Liver (tissue), 9 donors: Measurements from ENCODE around the gene TNFRSF8. TPM values are rescaled to one million over a fixed set of nuclear protein-coding genes. Genes with fewer than 3 reads are reported as not detected.

Source experiments
- DNase-seq: peaks from one replicate; pipeline ENCODE4 v3.0.0-alpha.2; 2017; ENCODE audit warnings: low spot score
- H3K27ac ChIP-seq, 2 donors: one replicate each; pipeline ENCODE4 v1.7.0; 2013; ENCODE audit warnings: inconsistent platforms in 2 of 2, low read length in 2 of 2, control low read depth in 1 of 2, low read depth in 1 of 2, mild to moderate bottlenecking in 1 of 2
- H3K27me3 ChIP-seq, 4 donors: one replicate each; pipeline versions ENCODE4 v1.6.1 to v1.7.0; 2013; ENCODE audit warnings: low read length in 3 of 4, inconsistent platforms in 1 of 4, mild to moderate bottlenecking in 1 of 4, moderate library complexity in 1 of 4; ENCODE audit not compliant: control insufficient read depth in 4 of 4, insufficient read depth in 4 of 4
- H3K36me3 ChIP-seq, 4 donors: one replicate each; pipeline versions ENCODE4 v1.6.1 to v1.7.0; 2013; ENCODE audit warnings: low read length in 3 of 4, mild to moderate bottlenecking in 3 of 4, low read depth in 1 of 4, moderate library complexity in 1 of 4; ENCODE audit not compliant: control insufficient read depth in 4 of 4, insufficient read depth in 3 of 4
- H3K4me1 ChIP-seq, 4 donors: one replicate each; pipeline versions ENCODE4 v1.6.1 to v1.7.0; 2013; ENCODE audit warnings: low read length in 3 of 4, mild to moderate bottlenecking in 3 of 4, moderate library complexity in 1 of 4; ENCODE audit not compliant: control insufficient read depth in 4 of 4, insufficient read depth in 4 of 4
- H3K4me3 ChIP-seq, 3 donors: one replicate each; pipeline versions ENCODE4 v1.6.1 to v1.7.0; 2013; ENCODE audit warnings: low read length in 3 of 3, control low read depth in 1 of 3, low read depth in 1 of 3, mild to moderate bottlenecking in 1 of 3
- H3K9ac ChIP-seq, 2 donors: one replicate each; pipeline ENCODE4 v1.7.0; 2013; ENCODE audit warnings: low read length in 2 of 2, mild to moderate bottlenecking in 2 of 2, moderate library complexity in 2 of 2, control low read depth in 1 of 2, low read depth in 1 of 2
- H3K9me3 ChIP-seq, 4 donors: one replicate each; pipeline versions ENCODE4 v1.6.1 to v1.7.0; 2013; ENCODE audit warnings: low read length in 3 of 4; ENCODE audit not compliant: control insufficient read depth in 4 of 4
- ATF3 ChIP-seq: IDR thresholded peaks from 2 replicates; pipeline ENCODE4 v1.6.1; 2016; ENCODE audit warnings: antibody characterized with exemption
- EGR1 ChIP-seq, 2 donors: IDR thresholded peaks; 2 replicates each; pipeline ENCODE4 v1.6.1; 2016 to 2018; ENCODE audit warnings: antibody characterized with exemption in 2 of 2, low read depth in 2 of 2
- FOXA1 ChIP-seq: IDR thresholded peaks from 2 replicates; pipeline ENCODE4 v1.6.1; 2016; ENCODE audit warnings: antibody characterized with exemption
- GABPA ChIP-seq, 2 donors: IDR thresholded peaks in 1 of 2; conservative IDR thresholded peaks in 1 of 2; 2 replicates each; pipeline ENCODE4 v1.6.1; 2016; ENCODE audit warnings: antibody characterized with exemption in 2 of 2, mild to moderate bottlenecking in 1 of 2, moderate library complexity in 1 of 2
- HNF4A ChIP-seq, 2 donors: conservative IDR thresholded peaks; 2 replicates each; pipeline ENCODE4 v1.6.1; 2016; ENCODE audit warnings: antibody characterized with exemption in 2 of 2, mild to moderate bottlenecking in 2 of 2
- HNF4G ChIP-seq: IDR thresholded peaks from 2 replicates; pipeline ENCODE4 v1.6.1; 2016; ENCODE audit warnings: antibody characterized with exemption
- JUND ChIP-seq, 2 donors: IDR thresholded peaks; 2 replicates each; pipeline ENCODE4 v1.6.1; 2016; ENCODE audit warnings: antibody characterized with exemption in 2 of 2
- REST ChIP-seq: IDR thresholded peaks from 2 replicates; pipeline ENCODE4 v1.6.1; 2016; ENCODE audit warnings: antibody characterized with exemption, mild to moderate bottlenecking
- RXRA ChIP-seq, 2 donors: IDR thresholded peaks; 2 replicates each; pipeline ENCODE4 v1.6.1; 2017 to 2018; ENCODE audit warnings: antibody characterized with exemption in 2 of 2, mild to moderate bottlenecking in 1 of 2
- SP1 ChIP-seq: IDR thresholded peaks from 2 replicates; pipeline ENCODE4 v1.6.1; 2018; ENCODE audit warnings: antibody characterized with exemption, mild to moderate bottlenecking
- TAF1 ChIP-seq: conservative IDR thresholded peaks from 2 replicates; pipeline ENCODE4 v1.6.1; 2016; ENCODE audit warnings: antibody characterized with exemption, mild to moderate bottlenecking
- WGBS: extraction: QIAGEN DNeasy Blood & Tissue Kit; methylation state at CpG from one replicate; pipeline ENCODE4 v1.1.7; 2013; 5-methylcytosine and 5-hydroxymethylcytosine counted together
- polyA plus RNA-seq, 2 donors: library from polyadenylated mRNA; stranded (reverse) in 1 of 2; unstranded in 1 of 2; fragments of 200-250 nt in 1 of 2; fragments of >200 nt in 1 of 2; fragmentation: Nextera tagmentation in 1 of 2; extraction: Ambion mirVana in 1 of 2; gene quantifications; one replicate each; pipeline versions ENCODE4 v1.2.1 to v1.2.3, GENCODE V29; 2013 to 2015
- total RNA-seq, 2 donors: library from RNA; depleted of rRNA; stranded (reverse); fragments of >200 nt; gene quantifications; one replicate each; pipeline ENCODE4 v1.2.3, GENCODE V29; 2014
- TF ChIP-seq, protein P1 (sequence below): fragments of 150-350 bp; IDR thresholded peaks from 2 replicates; pipeline ENCODE4 v1.5.1; 2017; ENCODE audit warnings: improper control_type of control experiment, low read depth, low read length; ENCODE audit not compliant: missing input control
- TF ChIP-seq, protein P2 (sequence below): IDR thresholded peaks from 2 replicates; pipeline ENCODE4 v1.6.1; 2016; ENCODE audit warnings: antibody characterized with exemption
- donor health status: healthy.
- donor health status: healthy.
- donor health status: healthy.
- donor health status: healthy.
- donor health status: healthy.

TNFRSF8 gene
- total and polyA plus RNA-seq, 4 donors: 0.08 to 0.19 (median 0.12) TPM

DNA sequence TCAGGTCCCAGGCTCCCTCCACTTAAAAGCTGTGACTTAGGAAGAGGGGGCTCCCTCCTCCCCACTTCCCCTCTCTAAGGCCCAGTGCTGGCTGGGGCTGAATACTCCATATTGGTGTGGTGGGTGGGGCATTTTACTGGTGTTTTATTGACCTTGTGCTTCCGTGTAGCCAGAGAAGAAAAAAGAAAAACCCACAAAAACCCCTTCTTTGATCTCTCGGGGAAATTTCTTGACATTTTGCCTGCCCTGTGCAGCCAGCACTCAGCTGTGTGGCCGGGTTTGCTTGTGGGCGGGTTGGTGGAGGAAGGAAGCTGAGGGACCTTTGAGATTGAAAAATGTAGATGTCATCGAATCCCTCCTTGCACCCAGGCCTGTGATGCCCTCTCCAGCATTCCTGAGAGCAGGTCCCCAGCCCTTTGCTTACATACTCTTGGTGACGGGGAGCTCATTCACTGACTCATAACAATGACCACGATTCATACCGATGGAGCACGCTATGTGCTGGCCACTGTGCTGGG lies 24.8 kb downstream of the TNFRSF8 start (continued):
- no peak for TF ChIP-seq REST
- TF ChIP-seq HNF4G: no peak
- no peak for TF ChIP-seq GABPA (IDR thresholded peaks at IDR 0.05 in 1 of 2, conservative IDR thresholded peaks at IDR 0.05 in 1 of 2)
- no peak for TF ChIP-seq EGR1 (IDR thresholded peaks at IDR 0.05; ENCODE audit: low read depth in 2 of 2)
- TF ChIP-seq SP1: no peak

- Histone ChIP-seq H3K4me3 (no peak overlapping the region), H3K4me1 (no peaks in the 10 kb centered on the region), H3K9me3 (no peaks in the 10 kb centered on the region), H3K27me3 (no peaks in the 10 kb centered on the region), H3K9ac (no peak overlapping the region), H3K27ac (no peak overlapping the region), H3K36me3 (no peaks in the 10 kb centered on the region)
- DNase-seq: no peak
- TF ChIP-seq JUND (IDR thresholded peaks at IDR 0.05) (no peak), FOXA1 (no peak), GABPA (IDR thresholded peaks at IDR 0.05 in 1 of 2, conservative IDR thresholded peaks at IDR 0.05 in 1 of 2) (no peak)
- TF ChIP-seq, protein P1, sequence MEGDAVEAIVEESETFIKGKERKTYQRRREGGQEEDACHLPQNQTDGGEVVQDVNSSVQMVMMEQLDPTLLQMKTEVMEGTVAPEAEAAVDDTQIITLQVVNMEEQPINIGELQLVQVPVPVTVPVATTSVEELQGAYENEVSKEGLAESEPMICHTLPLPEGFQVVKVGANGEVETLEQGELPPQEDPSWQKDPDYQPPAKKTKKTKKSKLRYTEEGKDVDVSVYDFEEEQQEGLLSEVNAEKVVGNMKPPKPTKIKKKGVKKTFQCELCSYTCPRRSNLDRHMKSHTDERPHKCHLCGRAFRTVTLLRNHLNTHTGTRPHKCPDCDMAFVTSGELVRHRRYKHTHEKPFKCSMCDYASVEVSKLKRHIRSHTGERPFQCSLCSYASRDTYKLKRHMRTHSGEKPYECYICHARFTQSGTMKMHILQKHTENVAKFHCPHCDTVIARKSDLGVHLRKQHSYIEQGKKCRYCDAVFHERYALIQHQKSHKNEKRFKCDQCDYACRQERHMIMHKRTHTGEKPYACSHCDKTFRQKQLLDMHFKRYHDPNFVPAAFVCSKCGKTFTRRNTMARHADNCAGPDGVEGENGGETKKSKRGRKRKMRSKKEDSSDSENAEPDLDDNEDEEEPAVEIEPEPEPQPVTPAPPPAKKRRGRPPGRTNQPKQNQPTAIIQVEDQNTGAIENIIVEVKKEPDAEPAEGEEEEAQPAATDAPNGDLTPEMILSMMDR: no peak
- WGBS: 57% methylated on average over 6 of the region's 6 CpGs
Observed at GRCh38 chr1:12088607-12089006, 25.5 kb downstream of the TNFRSF8 start.

DNA sequence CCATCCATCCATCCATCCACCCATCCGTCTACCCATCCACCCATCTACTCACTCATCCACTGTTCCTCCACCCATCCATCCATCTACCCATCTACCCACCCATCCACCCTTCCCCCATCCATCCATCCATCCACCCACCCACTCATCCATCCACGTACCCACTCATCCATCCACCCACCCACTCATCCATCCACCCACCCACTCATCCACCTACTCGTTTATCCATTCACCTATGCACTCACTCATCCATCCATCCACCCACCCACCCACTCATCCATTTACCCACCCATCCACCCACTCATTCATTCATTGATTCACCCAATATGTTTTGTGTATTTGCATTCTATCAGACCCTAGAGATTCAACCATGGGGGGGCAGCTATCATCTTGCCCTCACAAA lies 27.2 kb downstream of the TNFRSF8 start:
- Histone ChIP-seq H3K27ac (no peak overlapping the region), H3K36me3 (no peaks in the 10 kb centered on the region), H3K9me3 (no peaks in the 10 kb centered on the region), H3K9ac (no peak overlapping the region), H3K4me1 (no peaks in the 10 kb centered on the region), H3K4me3 (no peak overlapping the region), H3K27me3 (no peaks in the 10 kb centered on the region)
- no peak for DNase-seq
- TF ChIP-seq SP1 (no peak), HNF4A (conservative IDR thresholded peaks at IDR 0.05) (no peak), ATF3 (no peak), EGR1 (IDR thresholded peaks at IDR 0.05; ENCODE audit: low read depth in 2 of 2) (no peak)
- 83% methylated on average over 3 of the region's 3 CpGs for whole genome bisulfite sequencing

- no peak overlapping the region for H3K27ac ChIP-seq
- H3K36me3 ChIP-seq: no peaks in the 10 kb centered on the region
- H3K9ac ChIP-seq: no peak overlapping the region
- TF ChIP-seq, protein P1: no peak
- TF ChIP-seq, protein P2, sequence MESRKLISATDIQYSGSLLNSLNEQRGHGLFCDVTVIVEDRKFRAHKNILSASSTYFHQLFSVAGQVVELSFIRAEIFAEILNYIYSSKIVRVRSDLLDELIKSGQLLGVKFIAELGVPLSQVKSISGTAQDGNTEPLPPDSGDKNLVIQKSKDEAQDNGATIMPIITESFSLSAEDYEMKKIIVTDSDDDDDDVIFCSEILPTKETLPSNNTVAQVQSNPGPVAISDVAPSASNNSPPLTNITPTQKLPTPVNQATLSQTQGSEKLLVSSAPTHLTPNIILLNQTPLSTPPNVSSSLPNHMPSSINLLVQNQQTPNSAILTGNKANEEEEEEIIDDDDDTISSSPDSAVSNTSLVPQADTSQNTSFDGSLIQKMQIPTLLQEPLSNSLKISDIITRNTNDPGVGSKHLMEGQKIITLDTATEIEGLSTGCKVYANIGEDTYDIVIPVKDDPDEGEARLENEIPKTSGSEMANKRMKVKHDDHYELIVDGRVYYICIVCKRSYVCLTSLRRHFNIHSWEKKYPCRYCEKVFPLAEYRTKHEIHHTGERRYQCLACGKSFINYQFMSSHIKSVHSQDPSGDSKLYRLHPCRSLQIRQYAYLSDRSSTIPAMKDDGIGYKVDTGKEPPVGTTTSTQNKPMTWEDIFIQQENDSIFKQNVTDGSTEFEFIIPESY: no peak
- no peak for TF ChIP-seq HNF4A (conservative IDR thresholded peaks at IDR 0.05)
- TF ChIP-seq RXRA (IDR thresholded peaks at IDR 0.05): no peak
- TF ChIP-seq TAF1: no peak
- DNase-seq: no peak
- no peaks in the 10 kb centered on the region for H3K27me3 ChIP-seq
- H3K9me3 ChIP-seq: no peaks in the 10 kb centered on the region
- 89% methylated on average over 1 of the region's 1 CpG for WGBS
- H3K4me3 ChIP-seq: no peak overlapping the region
- H3K4me1 ChIP-seq: no peaks in the 10 kb centered on the region
Observed at GRCh38 chr1:12091191-12091590, 28.1 kb downstream of the TNFRSF8 start.
